T-cell (primary cell): ENCODE results near the gene NR1I2. TPM values are rescaled to one million over a fixed set of nuclear protein-coding genes. Genes with fewer than 3 reads are reported as not detected.

Experiments
- ATAC-seq, 4 experiments: fragments of 200-7000 bp in 3 of 4; fragments of 150-1000 bp in 1 of 4; cut with Tn5 transposase; replicated peaks in 1 of 4; 1 replicate in 3 of 4; 2 replicates in 1 of 4; pipeline ENCODE4 v1.10.0; 2021; ENCODE audit warnings: moderate library complexity in 3 of 4, mild to moderate bottlenecking in 2 of 4, moderate number of reproducible peaks in 1 of 4
- CTCF ChIA-PET, 2 donors: fragments of 300-600 bp; sonication (Branson Sonifier 250); formaldehyde crosslinking; loops; one replicate each; lab custom pipeline; 2022; ENCODE audit warnings: antibody characterized with exemption in 2 of 2; lab: Charles Lee
- POLR2A ChIA-PET, 2 donors: fragments of 300-600 bp; sonication (Branson Sonifier 250); formaldehyde crosslinking; loops; one replicate each; lab custom pipeline; 2022; ENCODE audit warnings: antibody characterized with exemption in 2 of 2; lab: Charles Lee
- DNase-seq, 35 experiments: peaks; one replicate each; pipeline versions ENCODE4 v3.0.0 to v3.0.0-alpha.2; 2013 to 2023
- H3K27ac ChIP-seq: one replicate; pipeline ENCODE4 v1.5.1; 2013; ENCODE audit warnings: low read length
- H3K27me3 ChIP-seq, 2 experiments: replicated peaks in 1 of 2; 1 replicate in 1 of 2; 2 replicates in 1 of 2; pipeline versions ENCODE4 v1.6.1 to v1.7.0; 2013; ENCODE audit warnings: low read length in 1 of 2, mixed read lengths in 1 of 2; ENCODE audit not compliant: control insufficient read depth in 2 of 2, insufficient read depth in 2 of 2; ENCODE audit errors: extremely low read depth in 1 of 2
- H3K36me3 ChIP-seq, 2 donors: 1 replicate in 1 of 2; 2 replicates in 1 of 2; pipeline versions ENCODE4 v1.6.1 to v1.7.0; 2013; ENCODE audit warnings: low read length in 1 of 2; ENCODE audit not compliant: control insufficient read depth in 2 of 2, insufficient read depth in 1 of 2; ENCODE audit errors: extremely low read depth in 1 of 2
- H3K4me1 ChIP-seq, 2 experiments: 1 replicate in 1 of 2; 2 replicates in 1 of 2; pipeline versions ENCODE4 v1.6.1 to v1.7.0; 2013; ENCODE audit warnings: low read length in 2 of 2, mixed read lengths in 1 of 2; ENCODE audit not compliant: insufficient read depth in 2 of 2, control insufficient read depth in 1 of 2; ENCODE audit errors: extremely low read depth in 1 of 2
- H3K4me3 ChIP-seq, 2 donors: 1 replicate in 1 of 2; 2 replicates in 1 of 2; pipeline versions ENCODE4 v1.5.1 to v1.7.0; 2013; ENCODE audit warnings: mild to moderate bottlenecking in 2 of 2, low read length in 1 of 2, moderate library complexity in 1 of 2; ENCODE audit not compliant: control insufficient read depth in 1 of 2; ENCODE audit errors: extremely low read depth in 1 of 2
- H3K9me3 ChIP-seq: 2 replicates; pipeline ENCODE4 v1.7.0; 2013
- H3K27ac Mint-ChIP-seq, 2 donors: one replicate each; pipeline ENCODE4 v1.8.0; 2020 to 2021; ENCODE audit warnings: mild to moderate bottlenecking in 2 of 2, mixed read lengths in 2 of 2
- H3K27me3 Mint-ChIP-seq, 2 donors: one replicate each; pipeline ENCODE4 v1.8.0; 2021 to 2022; ENCODE audit warnings: mixed read lengths in 2 of 2
- H3K36me3 Mint-ChIP-seq: one replicate; pipeline ENCODE4 v1.8.0; 2021; ENCODE audit warnings: mixed read lengths
- H3K4me1 Mint-ChIP-seq, 3 donors: one replicate each; pipeline ENCODE4 v1.8.0; 2020 to 2022; ENCODE audit warnings: mixed read lengths in 3 of 3, mild to moderate bottlenecking in 1 of 3
- H3K4me3 Mint-ChIP-seq, 3 donors: one replicate each; pipeline ENCODE4 v1.8.0; 2020 to 2022; ENCODE audit warnings: mild to moderate bottlenecking in 3 of 3, mixed read lengths in 3 of 3, moderate library complexity in 3 of 3
- H3K9me3 Mint-ChIP-seq, 3 donors: one replicate each; pipeline ENCODE4 v1.8.0; 2020 to 2022; ENCODE audit warnings: mixed read lengths in 3 of 3
- WGBS: methylation state at CpG from one replicate; pipeline ENCODE4 v1.1.5; 2013; ENCODE audit warnings: missing lambda C conversion rate; ENCODE audit not compliant: insufficient coverage; 5-methylcytosine and 5-hydroxymethylcytosine counted together
- total RNA-seq, 35 experiments: library from RNA in 6 of 35; stranded (reverse) in 6 of 35; fragments of 120-200 nt in 1 of 35; gene quantifications; one replicate each; pipeline versions ENCODE4 v1.2.1 to v1.2.4 and lab custom pipeline; 2013 to 2026

The NR1I2 gene
- total RNA-seq, 5 donors from 2014 or later (not counting 1 experiment from before 2014, with no cell fraction given) = 0.21 to 0.61 (median 0.39) TPM

DNA sequence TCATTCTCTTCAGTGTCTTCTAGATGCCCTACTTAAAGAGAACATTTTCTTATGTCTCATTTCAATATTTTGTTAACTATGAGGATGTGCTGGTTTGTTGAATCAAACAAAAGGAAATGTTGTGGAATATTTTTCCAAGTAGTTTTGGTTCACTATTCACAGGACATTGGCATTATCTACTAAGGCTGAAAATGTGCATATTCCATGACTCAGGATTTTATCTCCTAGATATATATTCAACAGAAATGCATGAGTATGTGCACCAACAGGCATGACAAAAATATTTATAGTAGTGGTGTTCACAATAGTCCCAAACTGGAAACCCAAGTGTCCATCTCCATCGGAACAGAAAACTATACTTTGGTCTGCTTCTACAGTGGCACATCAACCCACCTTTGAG lies 16.7 kb upstream of the NR1I2 start:
- H3K36me3 ChIP-seq = no peaks in the 10 kb centered on the region

DNA sequence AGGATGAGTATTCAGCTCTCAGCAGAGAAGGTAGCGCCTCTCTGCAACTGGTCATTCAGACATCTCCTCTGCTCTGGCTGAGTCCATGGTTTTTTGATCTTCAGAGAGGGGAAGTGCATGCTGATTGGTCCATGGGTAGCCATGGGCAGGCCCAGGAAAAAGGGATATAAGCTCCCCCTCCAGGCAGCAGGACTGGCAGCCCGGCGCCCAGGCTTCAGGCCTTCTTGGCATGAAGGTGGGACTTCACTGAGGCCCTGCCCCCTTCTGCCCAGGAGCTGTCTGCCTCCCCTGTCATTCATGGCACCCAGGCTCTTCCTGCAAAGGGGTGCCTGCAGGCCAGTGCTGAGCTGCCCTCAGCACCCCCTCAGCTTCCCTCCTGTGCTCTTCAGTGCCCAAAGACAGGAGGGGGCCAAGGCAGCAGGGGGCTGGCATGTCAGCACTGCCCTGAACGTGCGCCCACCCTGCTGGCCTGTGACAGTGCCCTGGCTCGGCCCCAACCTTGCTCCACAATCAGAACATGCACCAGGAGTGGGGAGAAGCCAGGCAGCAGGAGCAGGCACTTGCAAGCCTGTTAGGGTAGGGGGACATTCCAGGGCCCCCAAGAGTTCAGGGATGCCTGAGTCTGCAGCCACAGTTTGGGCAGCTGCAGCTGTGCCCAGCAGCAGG lies 13.8 kb upstream of the NR1I2 start:
- no peaks in the 10 kb centered on the region for H3K4me1 Mint-ChIP-seq
- WGBS = 91% methylated on average over 6 of the region's 6 CpGs
- H3K4me1 ChIP-seq = no peaks in the 10 kb centered on the region
- no peaks in the 10 kb centered on the region for H3K36me3 ChIP-seq
- no peak overlapping the region for H3K27ac ChIP-seq
- no peak overlapping the region for H3K4me3 ChIP-seq
- ATAC-seq (no peak), DNase-seq (no peak)
- H3K9me3 Mint-ChIP-seq = no peaks in the 10 kb centered on the region
- H3K9me3 ChIP-seq = no peaks in the 10 kb centered on the region
- POLR2A ChIA-PET = no interaction called here
- CTCF ChIA-PET = no interaction called here
- H3K4me3 Mint-ChIP-seq = no peak overlapping the region
- no peaks in the 10 kb centered on the region for H3K36me3 Mint-ChIP-seq
- peaks cover 0 to 5% of the 10 kb centered on the region in 2 experiments for H3K27me3 ChIP-seq
- no peak overlapping the region for H3K27ac Mint-ChIP-seq
- peaks cover 5 to 14% of the 10 kb centered on the region in 2 donors for H3K27me3 Mint-ChIP-seq

More for the DNA sequence above, 16.7 kb upstream of the NR1I2 start:
- peaks cover 0 to 12% (median 10%) of the 10 kb centered on the region in 3 donors for H3K9me3 Mint-ChIP-seq
- Histone ChIP-seq H3K4me1 (no peaks in the 10 kb centered on the region), H3K9me3 (no peaks in the 10 kb centered on the region), H3K27ac (no peak overlapping the region), H3K27me3 (peaks cover 0 to 5% of the 10 kb centered on the region in 2 experiments), H3K4me3 (no peak overlapping the region)
- ATAC-seq (no peak), DNase-seq (no peak)
- no peak overlapping the region for H3K27ac Mint-ChIP-seq
- peaks cover 10 to 19% of the 10 kb centered on the region in 2 donors for H3K27me3 Mint-ChIP-seq
- POLR2A ChIA-PET = no interaction called here
- no peaks in the 10 kb centered on the region for H3K36me3 Mint-ChIP-seq
- CTCF ChIA-PET = no interaction called here
- no peak overlapping the region for H3K4me3 Mint-ChIP-seq
- WGBS = no CpG with 5 or more reads among the region's 1 CpG
- H3K4me1 Mint-ChIP-seq = no peaks in the 10 kb centered on the region

DNA sequence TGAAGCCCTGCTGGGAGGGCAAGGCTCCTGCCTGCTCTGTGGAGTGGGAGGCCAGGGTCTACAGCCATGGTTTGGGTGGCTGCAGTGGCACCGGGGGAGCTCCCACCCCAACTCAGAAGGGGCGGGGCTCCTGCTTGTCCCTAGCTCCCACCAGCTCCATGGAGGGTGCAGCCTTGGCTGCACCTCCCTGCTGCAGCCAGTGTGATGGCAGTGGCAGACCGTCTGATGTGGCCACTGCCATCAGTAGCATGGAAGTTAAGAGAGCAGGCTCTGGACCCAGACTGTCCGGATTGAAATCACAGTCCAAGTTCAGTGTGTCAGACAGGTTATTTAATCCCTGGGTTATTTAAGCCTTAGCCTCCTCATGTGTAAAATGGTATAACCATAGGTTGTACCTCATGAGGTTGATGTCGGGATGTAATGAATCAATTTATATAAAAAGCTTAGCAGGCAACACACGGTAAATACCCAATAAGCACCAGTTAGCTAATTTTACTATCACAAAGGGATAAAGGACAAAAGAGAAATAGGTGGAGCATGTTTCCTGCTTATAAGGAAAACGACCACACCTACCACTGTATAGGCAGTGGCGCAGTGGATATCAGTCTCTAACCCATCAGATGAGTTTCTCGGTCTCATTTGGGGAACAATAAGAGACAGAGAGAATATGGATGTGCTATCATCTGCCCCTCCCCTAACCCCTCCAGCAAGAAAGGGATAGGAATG lies 13.1 kb upstream of the NR1I2 start:
- Mint-ChIP-seq H3K4me1 (no peaks in the 10 kb centered on the region), H3K36me3 (no peaks in the 10 kb centered on the region), H3K4me3 (no peak overlapping the region), H3K27me3 (peaks cover 5 to 10% of the 10 kb centered on the region in 2 donors), H3K9me3 (no peaks in the 10 kb centered on the region), H3K27ac (no peak overlapping the region)
- ATAC-seq (no peak), DNase-seq (no peak)
- Histone ChIP-seq H3K9me3 (no peaks in the 10 kb centered on the region), H3K27me3 (peaks cover 0 to 5% of the 10 kb centered on the region in 2 experiments), H3K4me3 (no peak overlapping the region), H3K4me1 (no peaks in the 10 kb centered on the region), H3K36me3 (no peaks in the 10 kb centered on the region), H3K27ac (no peak overlapping the region)
- 88% methylated on average over 3 of the region's 9 CpGs for WGBS
- ChIA-PET CTCF (no interaction called here), POLR2A (no interaction called here)

GRCh38 chr3:119769394-119770149 lies 12.3 kb upstream of the NR1I2 start:
- H3K4me1 Mint-ChIP-seq = no peaks in the 10 kb centered on the region
- ChIA-PET CTCF (interaction anchor here in 1 of 2 donors (0.6 kb wide), 1 partner anchor 22 kb away, joined by 3 read pairs; no protein-coding TSS in a partner anchor), POLR2A (no interaction called here)
- DNase-seq (no peak), ATAC-seq (no peak)
- no peak overlapping the region for H3K4me3 Mint-ChIP-seq
- Histone ChIP-seq H3K27me3 (peaks cover 0 to 5% of the 10 kb centered on the region in 2 experiments), H3K4me1 (no peaks in the 10 kb centered on the region), H3K36me3 (no peaks in the 10 kb centered on the region), H3K9me3 (no peaks in the 10 kb centered on the region), H3K27ac (no peak overlapping the region), H3K4me3 (no peak overlapping the region)
- 59% methylated on average over 2 of the region's 8 CpGs for WGBS
- H3K27me3 Mint-ChIP-seq = peaks cover 5 to 10% of the 10 kb centered on the region in 2 donors
- H3K9me3 Mint-ChIP-seq = no peaks in the 10 kb centered on the region
- no peaks in the 10 kb centered on the region for H3K36me3 Mint-ChIP-seq
- no peak overlapping the region for H3K27ac Mint-ChIP-seq

- H3K4me1 Mint-ChIP-seq = no peaks in the 10 kb centered on the region
- no peaks in the 10 kb centered on the region for H3K9me3 ChIP-seq
- H3K27ac ChIP-seq = no peak overlapping the region
- 70% methylated on average over 1 of the region's 2 CpGs for WGBS
- peaks cover 0 to 2% of the 10 kb centered on the region in 2 donors for H3K27me3 Mint-ChIP-seq
- no peak overlapping the region for H3K27ac Mint-ChIP-seq
- H3K36me3 ChIP-seq = no peaks in the 10 kb centered on the region
- no peaks in the 10 kb centered on the region for H3K27me3 ChIP-seq
- ATAC-seq (no peak), DNase-seq (no peak)
- CTCF ChIA-PET = no interaction called here
- no peak overlapping the region for H3K4me3 Mint-ChIP-seq
- H3K36me3 Mint-ChIP-seq = peaks cover 2% of the 10 kb centered on the region
- H3K4me3 ChIP-seq = no peak overlapping the region
- H3K4me1 ChIP-seq = no peaks in the 10 kb centered on the region
- POLR2A ChIA-PET = no interaction called here
- H3K9me3 Mint-ChIP-seq = peaks cover 7 to 16% (median 9%) of the 10 kb centered on the region in 3 donors
These were observed 7.5 kb upstream of the NR1I2 start for GRCh38 chr3:119774444-119774843.

DNA sequence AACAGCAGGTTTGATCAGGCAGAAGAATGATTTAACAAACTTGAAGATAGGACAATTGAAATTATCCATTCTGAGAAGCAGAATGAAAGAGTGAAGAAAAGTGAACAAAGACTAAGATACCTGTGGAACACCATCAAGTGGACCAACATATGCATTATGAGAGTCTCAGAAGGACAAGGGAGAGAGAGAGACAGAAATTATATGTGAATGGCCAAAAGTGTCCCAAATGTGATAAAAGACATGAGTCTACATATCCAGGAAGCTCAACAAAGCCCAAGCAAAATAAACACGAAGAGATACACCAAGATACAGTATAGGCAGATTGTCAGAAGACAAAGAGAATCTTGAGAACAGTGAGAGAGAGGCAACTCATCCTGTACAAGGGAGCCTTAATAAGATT lies 5.6 kb upstream of the NR1I2 start:
- POLR2A ChIA-PET = no interaction called here

More for the DNA sequence above, 5.6 kb upstream of the NR1I2 start:
- H3K36me3 Mint-ChIP-seq = peaks cover 2% of the 10 kb centered on the region
- DNase-seq (no peak), ATAC-seq (no peak)
- H3K4me1 ChIP-seq = no peaks in the 10 kb centered on the region
- no peak overlapping the region for H3K27ac ChIP-seq
- peaks cover 7 to 16% (median 9%) of the 10 kb centered on the region in 3 donors for H3K9me3 Mint-ChIP-seq
- WGBS = no CpG with 5 or more reads among the region's 1 CpG
- H3K27me3 Mint-ChIP-seq = peaks cover 0 to 2% of the 10 kb centered on the region in 2 donors
- no peak overlapping the region for H3K4me3 ChIP-seq
- H3K36me3 ChIP-seq = no peaks in the 10 kb centered on the region
- CTCF ChIA-PET = no interaction called here
- no peaks in the 10 kb centered on the region for H3K9me3 ChIP-seq
- no peaks in the 10 kb centered on the region for H3K27me3 ChIP-seq
- H3K4me3 Mint-ChIP-seq = no peak overlapping the region
- peaks cover 10 to 11% (median 11%) of the 10 kb centered on the region in 3 donors for H3K4me1 Mint-ChIP-seq
- no peak overlapping the region for H3K27ac Mint-ChIP-seq
